22Rv1 (cell line): Measurements from ENCODE around the gene CACNA1E.

Experiments used
- CTCF ChIP-seq: fragments of 450-650 bp; IDR thresholded peaks from 2 replicates; pipeline ENCODE4 v1.5.1; 2017; ENCODE audit warnings: mild to moderate bottlenecking
- ZFX ChIP-seq: fragments of 450-650 bp; IDR thresholded peaks from 2 replicates; pipeline ENCODE4 v1.6.1; 2017; ENCODE audit warnings: antibody characterized with exemption, borderline replicate concordance

GRCh38 chr1:181594553-181594952, 111.2 kb downstream of the CACNA1E start:
- TF ChIP-seq CTCF: no peak
- TF ChIP-seq ZFX: no peak
